ENCODE data around the gene COL4A2. TPM values are rescaled to one million over a fixed set of nuclear protein-coding genes. Genes with fewer than 3 reads are reported as not detected.
"Not testable (repeated sequence)": the region's sequence is repeated elsewhere in the genome, so short reads cannot be mapped to it uniquely, and the experiment has no call there.

The COL4A2 gene
- total RNA-seq, 1 experiment from 2014 or later: 262 TPM

GRCh38 chr13:110438776-110439175, 131.7 kb downstream of the COL4A2 start:
- DNase-seq (ENCODE audit: low read depth): no peak

- DNase-seq (ENCODE audit: low read depth): no peak
Measured at GRCh38 chr13:110440946-110441731, 134.1 kb downstream of the COL4A2 start.

GRCh38 chr13:110442930-110443621, 136.0 kb downstream of the COL4A2 start:
- DNase-seq (ENCODE audit: low read depth): no peak

GRCh38 chr13:110443622-110444225, 136.6 kb downstream of the COL4A2 start:
- DNase-seq (ENCODE audit: low read depth): no peak

- DNase-seq (ENCODE audit: low read depth): peak; percentile 34
Measured at GRCh38 chr13:110444226-110444653, 137.2 kb downstream of the COL4A2 start.

GRCh38 chr13:110445183-110445582, 138.1 kb downstream of the COL4A2 start:
- no peak for DNase-seq (ENCODE audit: low read depth)

- no peak for DNase-seq (ENCODE audit: low read depth)
Measured at GRCh38 chr13:110445722-110446574, 138.9 kb downstream of the COL4A2 start.

GRCh38 chr13:110446575-110446890, 139.4 kb downstream of the COL4A2 start:
- DNase-seq (ENCODE audit: low read depth): no peak

GRCh38 chr13:110447058-110447511, 140.0 kb downstream of the COL4A2 start:
- DNase-seq (ENCODE audit: low read depth): no peak

- no peak for DNase-seq (ENCODE audit: low read depth)
Measured at GRCh38 chr13:110447801-110448200, 140.7 kb downstream of the COL4A2 start.

- DNase-seq (ENCODE audit: low read depth): no peak
Measured at GRCh38 chr13:110448230-110448629, 141.1 kb downstream of the COL4A2 start.

GRCh38 chr13:110448677-110449076, 141.6 kb downstream of the COL4A2 start:
- DNase-seq (ENCODE audit: low read depth): no peak

- DNase-seq (ENCODE audit: low read depth): no peak
Measured at GRCh38 chr13:110449219-110450015, 142.3 kb downstream of the COL4A2 start.

GRCh38 chr13:110450016-110450900, 143.2 kb downstream of the COL4A2 start:
- no peak for DNase-seq (ENCODE audit: low read depth)

- no peak for DNase-seq (ENCODE audit: low read depth)
Measured at GRCh38 chr13:110450941-110451730, 144.1 kb downstream of the COL4A2 start.

GRCh38 chr13:110453091-110453490, 146.0 kb downstream of the COL4A2 start:
- not testable (repeated sequence) for DNase-seq (ENCODE audit: low read depth)

- no peak for DNase-seq (ENCODE audit: low read depth)
Measured at GRCh38 chr13:110453797-110454196, 146.7 kb downstream of the COL4A2 start.

GRCh38 chr13:110454227-110454859, 147.3 kb downstream of the COL4A2 start:
- DNase-seq (ENCODE audit: low read depth): no peak

GRCh38 chr13:110454956-110455355, 147.9 kb downstream of the COL4A2 start:
- DNase-seq (ENCODE audit: low read depth): no peak

Data from Daoy (cell line).